ENCODE measurements around the gene PGC.
"Not testable (repeated sequence)": the region's sequence is repeated elsewhere in the genome, so short reads cannot be mapped to it uniquely, and the experiment has no call there.

PGC gene

DNA sequence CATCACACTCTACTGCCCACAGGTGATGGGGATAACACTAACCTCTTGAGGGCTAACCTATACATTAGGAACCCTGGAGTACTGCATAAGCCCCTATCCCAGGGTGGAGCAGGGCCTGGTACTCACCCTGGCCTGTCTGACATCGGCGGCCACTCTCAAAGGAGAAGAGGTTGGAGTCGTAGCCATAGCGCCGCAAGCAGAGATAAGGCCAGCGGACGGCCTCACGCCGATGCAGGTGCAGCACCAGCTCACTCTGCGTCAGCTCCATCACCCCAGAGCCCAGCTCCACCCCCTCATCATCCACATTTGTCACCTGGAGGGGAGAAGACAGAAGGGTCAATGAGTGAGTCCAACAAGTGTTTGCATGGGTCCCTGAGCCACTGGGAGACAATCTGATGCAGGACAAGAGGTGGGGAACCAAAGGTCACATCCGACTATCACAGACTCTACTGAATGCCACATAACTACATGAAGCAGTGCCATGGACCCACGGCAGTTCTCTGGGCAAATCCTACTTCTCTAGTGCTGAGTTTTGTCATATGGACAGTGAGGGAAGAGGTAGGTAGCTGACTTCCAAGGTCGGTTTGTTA is 28.2 kb upstream of the PGC start:
- Histone ChIP-seq H3K4me1 (ENCODE audit: control insufficient read depth in 2 of 2, insufficient read depth in 2 of 2, low read length in 2 of 2) (peaks cover 2 to 9% of the 10 kb centered on the region in 2 donors), H3K4me3 (ENCODE audit: low read length in 2 of 2) (no peak overlapping the region), H3K9me3 (ENCODE audit: control insufficient read depth in 2 of 2, low read length in 2 of 2) (no peaks in the 10 kb centered on the region), H3K9ac (ENCODE audit: low read depth in 1 of 2, low read length in 2 of 2) (no peak overlapping the region), H3K27me3 (ENCODE audit: control insufficient read depth in 2 of 2, insufficient read depth in 2 of 2, low read length in 2 of 2) (no peaks in the 10 kb centered on the region), H3K36me3 (ENCODE audit: control insufficient read depth in 2 of 2, insufficient read depth in 2 of 2, low read length in 2 of 2) (peaks cover 28 to 42% of the 10 kb centered on the region in 2 donors), H3K27ac (ENCODE audit: low read depth in 2 of 2, low read length in 2 of 2) (no peak overlapping the region)

DNA sequence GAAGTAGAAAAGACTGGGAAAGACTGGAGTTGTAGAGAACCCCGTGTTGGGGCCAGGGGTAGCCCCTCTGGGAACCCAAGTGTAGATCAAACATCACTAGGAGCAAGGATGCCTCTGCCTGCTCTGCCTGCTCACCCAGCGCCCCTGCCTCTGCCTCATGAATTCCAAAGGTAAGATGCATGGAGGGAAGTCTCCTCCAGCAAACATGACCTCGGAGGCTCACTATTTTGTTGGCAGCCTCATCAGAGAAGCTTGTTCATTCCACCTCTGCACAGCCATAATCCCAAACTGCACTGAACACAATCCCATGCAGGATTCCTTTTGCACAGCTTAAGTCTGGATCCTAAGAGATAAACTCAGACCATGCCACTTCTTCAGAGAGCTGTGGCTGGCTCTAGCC is 27.6 kb upstream of the PGC start:
- Histone ChIP-seq H3K27me3 (ENCODE audit: control insufficient read depth in 2 of 2, insufficient read depth in 2 of 2, low read length in 2 of 2) (no peaks in the 10 kb centered on the region), H3K36me3 (ENCODE audit: control insufficient read depth in 2 of 2, insufficient read depth in 2 of 2, low read length in 2 of 2) (peaks cover 28 to 45% of the 10 kb centered on the region in 2 donors), H3K27ac (ENCODE audit: low read depth in 2 of 2, low read length in 2 of 2) (no peak overlapping the region), H3K9ac (ENCODE audit: low read depth in 1 of 2, low read length in 2 of 2) (no peak overlapping the region), H3K4me1 (ENCODE audit: control insufficient read depth in 2 of 2, insufficient read depth in 2 of 2, low read length in 2 of 2) (peaks cover 2 to 9% of the 10 kb centered on the region in 2 donors), H3K4me3 (ENCODE audit: low read length in 2 of 2) (no peak overlapping the region), H3K9me3 (ENCODE audit: control insufficient read depth in 2 of 2, low read length in 2 of 2) (no peaks in the 10 kb centered on the region)

DNA sequence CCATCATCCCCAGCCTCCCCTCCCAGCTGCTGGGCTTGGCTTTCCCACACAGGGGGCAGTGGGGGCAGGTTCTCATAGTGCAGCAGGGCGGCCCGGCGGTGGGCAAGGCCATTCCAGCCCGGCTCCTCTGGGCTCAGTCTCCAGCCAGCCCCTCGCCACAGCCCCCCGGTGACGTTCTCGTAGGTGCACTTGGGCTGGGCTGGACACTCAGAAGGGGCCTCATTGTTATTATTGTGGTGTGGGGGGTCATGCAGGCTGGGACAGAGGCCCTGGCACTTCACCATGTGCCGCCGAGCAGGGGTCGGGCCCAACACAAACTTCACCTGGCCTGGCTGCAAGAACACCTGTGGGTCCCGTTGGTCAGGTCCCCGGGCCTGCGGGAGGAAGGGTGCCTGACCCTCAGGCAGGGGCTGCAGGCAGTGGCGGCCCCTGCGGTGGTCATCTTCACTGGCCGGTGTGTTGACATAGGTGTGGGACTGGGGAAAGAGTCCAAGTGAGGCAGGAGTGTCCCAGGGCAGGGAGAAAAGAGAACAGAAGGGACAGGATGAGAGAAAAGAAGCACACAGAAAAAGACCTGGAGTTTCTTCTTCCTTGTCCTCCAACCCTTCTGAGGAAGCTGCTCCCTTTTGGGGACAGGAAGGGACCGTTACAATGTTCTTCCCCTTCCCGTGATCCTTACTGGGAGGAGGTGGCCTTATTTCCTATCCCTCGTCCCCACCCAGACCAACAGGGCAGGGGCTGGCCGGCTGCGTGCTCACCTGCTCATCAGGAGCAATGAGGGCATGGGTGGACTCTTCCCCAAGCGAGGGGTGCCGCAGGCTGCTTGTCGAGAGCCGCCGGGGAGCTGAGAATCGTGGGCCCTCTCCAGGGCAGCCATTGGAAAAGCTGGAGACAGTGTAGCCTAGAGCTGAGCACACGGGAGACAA is 24.1 kb upstream of the PGC start:
- H3K9ac ChIP-seq (ENCODE audit: low read depth in 1 of 2, low read length in 2 of 2) = no peak overlapping the region
- H3K36me3 ChIP-seq (ENCODE audit: control insufficient read depth in 2 of 2, insufficient read depth in 2 of 2, low read length in 2 of 2) = peaks cover 28 to 38% of the 10 kb centered on the region in 2 donors
- H3K4me1 ChIP-seq (ENCODE audit: control insufficient read depth in 2 of 2, insufficient read depth in 2 of 2, low read length in 2 of 2) = peaks cover 4 to 10% of the 10 kb centered on the region in 2 donors
- H3K9me3 ChIP-seq (ENCODE audit: control insufficient read depth in 2 of 2, low read length in 2 of 2) = no peaks in the 10 kb centered on the region
- no peaks in the 10 kb centered on the region for H3K27me3 ChIP-seq (ENCODE audit: control insufficient read depth in 2 of 2, insufficient read depth in 2 of 2, low read length in 2 of 2)
- no peak overlapping the region for H3K27ac ChIP-seq (ENCODE audit: low read depth in 2 of 2, low read length in 2 of 2)
- H3K4me3 ChIP-seq (ENCODE audit: low read length in 2 of 2) = no peak overlapping the region

DNA sequence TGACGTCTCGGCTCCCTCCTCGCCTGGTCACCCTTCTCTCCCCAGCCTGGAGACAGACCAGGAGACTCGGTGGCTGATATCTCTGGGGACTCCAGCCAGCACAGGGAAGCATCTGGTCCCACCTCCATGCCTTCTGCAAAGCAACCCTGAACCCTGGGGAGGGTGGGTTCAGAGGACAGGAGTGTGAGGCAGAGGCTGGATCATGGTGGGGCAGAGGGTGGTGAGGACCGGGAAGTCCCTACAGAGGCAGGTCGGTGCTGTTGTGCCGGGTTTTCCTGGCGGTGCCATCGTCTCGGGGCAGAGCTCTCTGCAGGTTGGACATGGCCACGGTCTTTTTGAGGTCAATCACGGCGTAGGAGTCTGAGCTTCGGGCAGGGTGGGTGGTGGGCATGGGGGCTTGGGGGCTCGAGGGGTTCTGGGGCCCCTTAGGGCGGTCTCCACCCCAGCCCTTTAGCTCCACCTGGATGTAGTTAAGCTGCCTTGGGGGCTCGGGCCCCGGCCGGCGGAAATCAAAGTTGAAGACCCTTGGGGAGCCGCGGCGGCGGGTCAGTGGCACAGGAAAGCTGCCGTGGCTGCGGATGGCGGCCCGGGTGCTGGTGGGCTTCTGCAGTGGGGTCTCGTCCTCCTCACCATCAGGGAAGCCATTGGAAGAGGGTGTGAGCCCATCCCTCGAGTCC is 23.3 kb upstream of the PGC start:
- Histone ChIP-seq H3K36me3 (ENCODE audit: control insufficient read depth in 2 of 2, insufficient read depth in 2 of 2, low read length in 2 of 2) (peaks cover 28 to 35% of the 10 kb centered on the region in 2 donors), H3K4me1 (ENCODE audit: control insufficient read depth in 2 of 2, insufficient read depth in 2 of 2, low read length in 2 of 2) (peaks cover 4 to 10% of the 10 kb centered on the region in 2 donors), H3K4me3 (ENCODE audit: low read length in 2 of 2) (no peak overlapping the region), H3K27me3 (ENCODE audit: control insufficient read depth in 2 of 2, insufficient read depth in 2 of 2, low read length in 2 of 2) (no peaks in the 10 kb centered on the region), H3K27ac (ENCODE audit: low read depth in 2 of 2, low read length in 2 of 2) (no peak overlapping the region), H3K9ac (ENCODE audit: low read depth in 1 of 2, low read length in 2 of 2) (no peak overlapping the region), H3K9me3 (ENCODE audit: control insufficient read depth in 2 of 2, low read length in 2 of 2) (no peaks in the 10 kb centered on the region)

DNA sequence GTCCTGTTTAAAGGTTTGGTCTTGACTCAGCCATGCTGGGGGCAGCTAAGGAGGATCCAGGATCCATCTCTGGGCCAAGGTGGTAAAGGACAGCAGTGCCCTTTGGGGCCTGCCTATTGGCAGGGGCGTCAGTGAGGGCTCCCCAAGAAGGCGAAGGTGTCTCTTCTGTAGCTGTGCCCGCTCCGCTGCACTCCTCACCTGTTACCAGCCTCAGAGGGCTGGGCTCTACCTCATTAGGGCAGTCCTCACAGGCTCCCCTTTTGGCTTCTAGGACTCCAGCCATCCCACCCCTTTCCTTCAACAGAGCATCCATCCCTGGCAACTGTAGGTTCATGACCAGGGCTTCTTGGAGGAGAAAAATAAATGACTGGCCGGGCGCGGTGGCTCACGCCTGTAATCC is 22.2 kb upstream of the PGC start:
- Histone ChIP-seq H3K27ac (ENCODE audit: low read depth in 2 of 2, low read length in 2 of 2) (no peak overlapping the region), H3K9me3 (ENCODE audit: control insufficient read depth in 2 of 2, low read length in 2 of 2) (no peaks in the 10 kb centered on the region), H3K9ac (ENCODE audit: low read depth in 1 of 2, low read length in 2 of 2) (no peak overlapping the region), H3K36me3 (ENCODE audit: control insufficient read depth in 2 of 2, insufficient read depth in 2 of 2, low read length in 2 of 2) (peaks cover 22 to 23% of the 10 kb centered on the region in 2 donors), H3K4me3 (ENCODE audit: low read length in 2 of 2) (no peak overlapping the region), H3K27me3 (ENCODE audit: control insufficient read depth in 2 of 2, insufficient read depth in 2 of 2, low read length in 2 of 2) (no peaks in the 10 kb centered on the region), H3K4me1 (ENCODE audit: control insufficient read depth in 2 of 2, insufficient read depth in 2 of 2, low read length in 2 of 2) (peaks cover 4 to 10% of the 10 kb centered on the region in 2 donors)

DNA sequence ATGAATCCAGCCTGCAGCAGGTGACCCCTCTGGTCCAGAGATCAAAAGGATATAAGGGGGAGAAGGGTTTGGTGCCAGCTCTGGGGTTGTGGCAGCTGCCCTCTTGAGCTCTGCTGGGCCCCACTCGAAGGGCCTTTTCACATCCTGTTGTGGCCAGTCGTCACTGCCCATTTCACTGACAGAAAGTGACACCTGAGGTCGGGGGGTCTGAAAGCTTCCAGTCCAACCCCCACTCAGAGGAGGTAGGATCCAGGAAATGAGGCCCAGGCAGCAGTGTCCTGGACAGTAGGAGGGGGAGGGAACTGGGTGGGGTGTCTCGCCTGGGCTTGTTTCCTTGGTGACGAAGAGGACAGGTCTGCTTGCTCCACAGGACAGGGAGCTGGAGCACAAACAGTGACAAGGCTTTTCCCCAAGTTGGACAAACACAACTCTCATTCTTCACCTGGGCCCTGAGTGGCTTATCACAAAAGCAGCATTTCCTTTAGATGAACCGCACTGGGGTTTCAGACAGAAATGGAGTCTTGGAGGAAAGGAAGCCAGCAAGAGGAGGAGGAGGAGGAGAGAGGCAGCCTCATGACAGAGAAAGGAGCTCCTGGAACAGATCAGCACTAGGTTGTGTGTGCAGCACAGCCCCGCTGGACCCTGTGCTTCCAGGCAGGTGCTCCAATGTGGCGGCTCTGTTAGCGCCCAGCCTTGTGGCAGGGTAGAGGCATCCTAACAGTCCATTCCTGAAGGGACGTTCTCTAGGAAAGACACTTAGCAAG is 21.5 kb upstream of the PGC start:
- Histone ChIP-seq H3K4me3 (ENCODE audit: low read length in 2 of 2) (no peak overlapping the region), H3K27me3 (ENCODE audit: control insufficient read depth in 2 of 2, insufficient read depth in 2 of 2, low read length in 2 of 2) (no peaks in the 10 kb centered on the region), H3K9me3 (ENCODE audit: control insufficient read depth in 2 of 2, low read length in 2 of 2) (no peaks in the 10 kb centered on the region), H3K27ac (ENCODE audit: low read depth in 2 of 2, low read length in 2 of 2) (no peak overlapping the region), H3K36me3 (ENCODE audit: control insufficient read depth in 2 of 2, insufficient read depth in 2 of 2, low read length in 2 of 2) (peaks cover 20% of the 10 kb centered on the region in 2 donors), H3K4me1 (ENCODE audit: control insufficient read depth in 2 of 2, insufficient read depth in 2 of 2, low read length in 2 of 2) (peaks cover 4 to 10% of the 10 kb centered on the region in 2 donors), H3K9ac (ENCODE audit: low read depth in 1 of 2, low read length in 2 of 2) (no peak overlapping the region)

DNA sequence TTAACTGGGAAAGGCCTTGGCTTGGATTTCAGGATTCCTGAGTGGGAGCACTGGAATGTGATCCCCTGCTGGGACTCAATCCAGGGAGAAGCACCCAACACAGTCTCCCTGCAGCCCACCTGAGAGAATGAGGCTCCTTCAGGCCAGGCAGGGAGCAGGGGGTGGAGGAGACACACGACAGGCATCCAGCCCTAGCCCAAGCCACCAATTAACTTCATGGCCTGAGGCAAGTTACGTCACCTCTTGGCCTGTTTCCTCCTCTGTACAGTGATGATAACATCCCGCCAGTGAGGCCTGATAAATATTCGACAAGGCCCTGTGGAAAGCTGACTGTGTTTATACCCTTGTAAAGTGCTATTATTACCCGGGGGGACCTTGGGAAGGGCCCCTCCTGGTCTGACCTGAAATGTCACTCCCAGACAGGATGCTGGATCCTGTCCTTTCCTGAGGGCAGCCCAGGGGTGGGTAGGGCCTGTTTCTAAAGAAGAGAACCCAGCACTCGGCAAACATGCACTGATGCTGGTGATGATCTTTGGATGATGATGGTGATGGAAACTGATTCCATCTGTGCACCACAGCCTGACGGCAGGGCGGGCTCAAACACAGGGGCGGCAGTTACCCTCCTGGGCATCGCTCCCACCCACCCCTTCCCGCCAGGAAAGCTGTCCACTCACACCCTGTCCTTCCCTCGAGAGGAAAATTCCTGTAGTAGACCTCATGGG is 20.1 kb upstream of the PGC start:
- Histone ChIP-seq H3K4me1 (ENCODE audit: control insufficient read depth in 2 of 2, insufficient read depth in 2 of 2, low read length in 2 of 2) (peaks cover 4 to 10% of the 10 kb centered on the region in 2 donors), H3K9ac (ENCODE audit: low read depth in 1 of 2, low read length in 2 of 2) (peak overlapping the region in 1 of 2 donors; percentile 30), H3K9me3 (ENCODE audit: control insufficient read depth in 2 of 2, low read length in 2 of 2) (no peaks in the 10 kb centered on the region), H3K4me3 (ENCODE audit: low read length in 2 of 2) (no peak overlapping the region), H3K27ac (ENCODE audit: low read depth in 2 of 2, low read length in 2 of 2) (peak overlapping the region; percentile 23 to 27), H3K27me3 (ENCODE audit: control insufficient read depth in 2 of 2, insufficient read depth in 2 of 2, low read length in 2 of 2) (no peaks in the 10 kb centered on the region), H3K36me3 (ENCODE audit: control insufficient read depth in 2 of 2, insufficient read depth in 2 of 2, low read length in 2 of 2) (peaks cover 12 to 16% of the 10 kb centered on the region in 2 donors)

DNA sequence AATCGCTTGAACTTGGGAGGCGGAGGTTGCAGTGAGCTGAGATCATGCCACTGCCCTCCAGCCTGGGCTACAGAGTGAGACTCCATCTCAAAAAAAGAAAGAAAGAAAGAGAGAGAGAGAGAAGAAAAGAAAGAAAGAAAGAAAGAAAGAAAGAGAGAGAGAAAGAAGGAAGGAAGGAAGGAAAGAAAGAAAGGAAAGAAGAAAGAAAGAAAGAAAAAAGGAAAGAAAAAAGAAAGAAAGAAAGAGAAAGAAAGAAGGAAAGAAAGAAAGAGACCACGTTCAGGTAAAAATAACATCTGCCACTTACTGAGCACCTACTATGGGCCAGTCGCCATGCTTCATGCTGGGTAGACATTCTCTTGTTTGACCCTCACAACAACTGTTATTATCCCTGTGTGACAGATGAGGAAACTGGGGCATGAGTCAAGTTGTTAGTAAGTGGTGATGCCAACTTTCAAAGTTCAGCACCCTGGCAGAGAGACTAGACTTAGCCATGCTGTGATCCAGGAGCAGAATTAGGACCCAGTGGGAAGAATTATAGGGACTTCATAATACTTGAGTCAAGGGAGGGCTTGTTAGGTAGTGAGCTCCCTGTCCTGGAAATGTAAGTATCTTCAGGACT is 19.0 kb upstream of the PGC start:
- H3K27me3 ChIP-seq (ENCODE audit: control insufficient read depth in 2 of 2, insufficient read depth in 2 of 2, low read length in 2 of 2); H3K9ac ChIP-seq (ENCODE audit: low read depth in 1 of 2, low read length in 2 of 2); H3K27ac ChIP-seq (ENCODE audit: low read depth in 2 of 2, low read length in 2 of 2); H3K9me3 ChIP-seq (ENCODE audit: control insufficient read depth in 2 of 2, low read length in 2 of 2); H3K4me3 ChIP-seq (ENCODE audit: low read length in 2 of 2); H3K4me1 ChIP-seq (ENCODE audit: control insufficient read depth in 2 of 2, insufficient read depth in 2 of 2, low read length in 2 of 2); H3K36me3 ChIP-seq (ENCODE audit: control insufficient read depth in 2 of 2, insufficient read depth in 2 of 2, low read length in 2 of 2): not testable (repeated sequence)

DNA sequence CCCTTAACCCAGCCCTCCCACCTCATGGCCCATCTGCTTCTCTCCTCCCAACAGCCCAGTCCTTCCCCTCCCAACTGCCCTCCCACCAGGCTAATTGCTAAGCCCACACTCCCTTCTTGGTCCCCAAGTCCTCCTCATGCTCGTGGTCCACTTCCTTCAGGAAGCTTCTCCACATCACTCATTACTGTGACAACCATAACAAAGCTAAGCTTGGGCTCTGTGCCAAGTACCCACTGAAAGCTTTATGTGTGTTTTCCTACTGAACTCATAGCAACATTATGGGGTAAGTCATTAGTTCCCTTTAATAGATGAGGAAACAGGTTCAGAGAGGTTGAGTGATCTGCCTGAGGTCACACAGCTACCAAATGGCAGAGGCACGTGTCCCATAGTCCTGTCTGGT is 16.3 kb upstream of the PGC start:
- H3K9me3 ChIP-seq (ENCODE audit: control insufficient read depth in 2 of 2, low read length in 2 of 2) = no peaks in the 10 kb centered on the region
- H3K27me3 ChIP-seq (ENCODE audit: control insufficient read depth in 2 of 2, insufficient read depth in 2 of 2, low read length in 2 of 2) = no peaks in the 10 kb centered on the region
- no peak overlapping the region for H3K27ac ChIP-seq (ENCODE audit: low read depth in 2 of 2, low read length in 2 of 2)
- peaks cover 0 to 7% of the 10 kb centered on the region in 2 donors for H3K4me1 ChIP-seq (ENCODE audit: control insufficient read depth in 2 of 2, insufficient read depth in 2 of 2, low read length in 2 of 2)
- H3K9ac ChIP-seq (ENCODE audit: low read depth in 1 of 2, low read length in 2 of 2) = no peak overlapping the region
- H3K36me3 ChIP-seq (ENCODE audit: control insufficient read depth in 2 of 2, insufficient read depth in 2 of 2, low read length in 2 of 2) = no peaks in the 10 kb centered on the region
- H3K4me3 ChIP-seq (ENCODE audit: low read length in 2 of 2) = no peak overlapping the region
